ENCODE results near the gene PYGM.

PYGM gene

GRCh38 chr11:64753380-64754123 lies 6.2 kb downstream of the PYGM start:
- no peak for DNase-seq (ENCODE audit: low read depth, low spot score)

DNA sequence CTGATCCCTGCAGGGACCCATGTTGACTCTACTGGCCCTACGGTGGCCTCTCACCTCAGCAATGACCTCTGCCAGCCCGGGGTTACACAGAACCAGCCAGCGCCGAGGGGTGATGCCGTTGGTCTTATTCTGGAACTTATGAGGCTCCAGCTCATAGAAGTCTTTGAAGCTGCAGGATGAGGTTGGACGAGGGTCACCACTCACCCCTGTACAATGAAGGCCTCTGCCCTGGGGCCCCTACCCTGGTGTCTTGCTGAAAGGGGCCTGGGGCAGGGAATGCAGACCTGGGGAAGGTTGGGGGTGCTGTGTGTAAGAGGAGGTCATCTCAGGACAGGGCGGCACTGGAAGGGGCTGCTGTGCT lies 6.8 kb downstream of the PYGM start:
- DNase-seq (ENCODE audit: low read depth, low spot score): no peak

- DNase-seq (ENCODE audit: low read depth, low spot score): no peak
Measured at GRCh38 chr11:64752175-64752970, 7.4 kb downstream of the PYGM start.

DNA sequence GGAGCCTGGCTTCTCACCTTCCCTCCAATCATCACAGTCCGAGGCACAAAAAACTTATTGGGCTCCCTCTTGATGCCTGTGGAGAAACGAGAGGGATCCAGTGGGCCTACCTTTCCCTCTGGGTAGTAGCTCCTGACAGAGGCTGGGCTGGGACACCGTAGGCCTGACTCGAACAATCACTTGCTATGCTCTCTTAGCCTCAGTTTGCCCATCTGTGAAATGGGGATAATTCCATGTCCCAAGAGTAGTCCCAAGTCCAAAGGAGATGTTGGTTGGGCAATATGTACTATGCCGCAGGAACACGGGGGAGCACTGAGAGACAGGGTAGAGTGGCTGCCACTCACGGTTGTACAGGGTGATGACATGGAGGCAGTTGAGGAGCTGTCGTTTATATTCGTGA lies 8.2 kb downstream of the PYGM start:
- no peak for DNase-seq (ENCODE audit: low read depth, low spot score)

DNA sequence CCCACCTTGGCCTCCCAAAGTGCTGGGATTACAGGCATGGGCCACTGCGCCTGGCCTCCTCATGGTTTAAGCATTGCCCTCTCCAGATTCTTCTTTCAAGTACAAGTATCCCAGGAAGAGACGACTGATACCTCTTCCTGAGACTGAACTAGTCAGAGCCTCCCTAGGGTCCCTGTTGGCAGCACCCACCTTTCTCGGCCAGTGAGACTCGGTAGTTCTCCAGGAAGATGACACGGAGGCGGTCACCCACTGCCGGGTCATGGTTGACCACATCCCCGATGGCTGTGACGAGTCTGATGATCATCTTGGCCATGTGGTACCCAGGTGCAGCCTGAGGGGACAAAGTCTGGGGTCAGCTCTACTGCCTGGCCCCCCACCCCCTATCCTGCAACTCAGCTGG lies 8.6 kb downstream of the PYGM start:
- DNase-seq (ENCODE audit: low read depth, low spot score): no peak

- no peak for DNase-seq (ENCODE audit: low read depth, low spot score)
Measured at GRCh38 chr11:64750361-64751054, 9.3 kb downstream of the PYGM start.

- no peak for DNase-seq (ENCODE audit: low read depth, low spot score)
Measured at GRCh38 chr11:64747961-64748665, 11.7 kb downstream of the PYGM start.

- no peak for DNase-seq (ENCODE audit: low read depth, low spot score)
Measured at GRCh38 chr11:64746486-64746885, 13.3 kb downstream of the PYGM start.

DNA sequence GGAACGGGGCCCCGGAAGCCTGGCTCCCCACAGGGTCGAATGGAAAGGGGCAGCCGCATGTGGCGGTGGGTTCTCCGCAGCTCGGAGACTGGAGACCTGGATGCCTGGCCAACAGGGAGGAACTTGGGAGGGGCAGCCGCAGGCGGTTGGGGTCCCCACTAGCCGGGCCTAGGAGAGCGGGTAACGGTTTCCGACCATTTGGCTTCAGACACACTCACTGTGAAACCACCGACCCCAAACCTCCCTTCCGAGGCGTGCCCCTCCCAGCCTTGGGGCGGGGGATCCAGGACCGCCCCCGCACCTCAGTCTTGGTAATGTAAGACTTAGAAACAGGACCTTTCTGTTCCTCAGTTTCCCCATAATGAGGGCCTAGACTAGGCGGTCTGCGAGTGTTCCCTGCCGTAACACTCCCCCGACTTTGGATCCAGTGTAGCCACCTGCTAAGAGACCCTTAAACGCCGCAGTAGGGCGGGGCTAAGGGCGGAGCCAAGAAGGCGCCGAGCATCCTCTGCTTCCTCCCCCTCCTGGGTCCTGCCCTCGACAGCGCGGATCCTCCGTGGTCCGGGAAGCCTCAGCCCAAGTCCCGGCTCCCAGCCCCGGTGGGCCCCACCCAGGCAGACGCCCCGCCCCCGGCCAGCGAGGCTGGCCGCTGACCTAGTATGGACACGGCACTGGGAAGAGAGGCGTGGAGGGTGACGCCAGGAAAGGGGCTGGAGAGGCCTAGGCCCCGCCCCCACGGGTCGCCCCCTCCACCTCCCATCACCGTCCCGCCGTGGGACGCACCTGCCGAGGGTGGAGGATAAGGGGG lies 14.0 kb downstream of the PYGM start:
- DNase-seq (ENCODE audit: low read depth, low spot score): peak; percentile 72

- DNase-seq (ENCODE audit: low read depth, low spot score): no peak
Measured at GRCh38 chr11:64745189-64745520, 14.6 kb downstream of the PYGM start.

DNA sequence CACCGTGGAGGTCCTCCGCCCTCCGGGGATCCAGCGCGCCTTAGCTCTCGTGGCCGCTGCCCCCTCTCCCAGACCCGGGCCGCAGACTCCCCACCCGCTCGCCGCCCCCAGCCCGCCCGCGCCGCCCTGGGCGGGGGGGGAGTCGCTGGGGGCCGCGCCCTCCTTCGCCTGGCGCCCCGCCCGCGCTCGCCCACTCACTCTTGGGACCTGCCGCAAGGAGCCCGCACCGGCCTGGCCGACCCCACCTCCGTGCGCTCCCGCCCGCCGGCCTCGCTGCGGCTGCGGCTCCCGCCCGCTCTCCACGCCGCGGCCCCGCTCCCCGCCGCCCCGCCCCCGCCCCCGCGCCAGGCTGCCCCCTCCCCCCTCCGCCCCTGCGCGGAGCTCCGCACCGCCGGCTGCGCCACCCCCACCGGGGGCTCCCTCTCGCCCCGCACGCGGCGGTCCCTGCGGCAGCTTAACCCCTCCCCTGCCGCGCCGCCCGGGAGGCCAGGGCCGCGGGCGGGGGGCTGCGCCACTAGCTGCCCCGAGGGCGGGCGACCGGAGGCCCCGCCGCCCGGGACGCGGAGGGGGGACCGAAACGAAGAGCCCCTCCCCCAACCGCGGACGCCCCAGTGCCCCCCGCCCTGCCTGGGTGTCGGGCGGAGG lies 15.1 kb downstream of the PYGM start:
- no peak for DNase-seq (ENCODE audit: low read depth, low spot score)

DNA sequence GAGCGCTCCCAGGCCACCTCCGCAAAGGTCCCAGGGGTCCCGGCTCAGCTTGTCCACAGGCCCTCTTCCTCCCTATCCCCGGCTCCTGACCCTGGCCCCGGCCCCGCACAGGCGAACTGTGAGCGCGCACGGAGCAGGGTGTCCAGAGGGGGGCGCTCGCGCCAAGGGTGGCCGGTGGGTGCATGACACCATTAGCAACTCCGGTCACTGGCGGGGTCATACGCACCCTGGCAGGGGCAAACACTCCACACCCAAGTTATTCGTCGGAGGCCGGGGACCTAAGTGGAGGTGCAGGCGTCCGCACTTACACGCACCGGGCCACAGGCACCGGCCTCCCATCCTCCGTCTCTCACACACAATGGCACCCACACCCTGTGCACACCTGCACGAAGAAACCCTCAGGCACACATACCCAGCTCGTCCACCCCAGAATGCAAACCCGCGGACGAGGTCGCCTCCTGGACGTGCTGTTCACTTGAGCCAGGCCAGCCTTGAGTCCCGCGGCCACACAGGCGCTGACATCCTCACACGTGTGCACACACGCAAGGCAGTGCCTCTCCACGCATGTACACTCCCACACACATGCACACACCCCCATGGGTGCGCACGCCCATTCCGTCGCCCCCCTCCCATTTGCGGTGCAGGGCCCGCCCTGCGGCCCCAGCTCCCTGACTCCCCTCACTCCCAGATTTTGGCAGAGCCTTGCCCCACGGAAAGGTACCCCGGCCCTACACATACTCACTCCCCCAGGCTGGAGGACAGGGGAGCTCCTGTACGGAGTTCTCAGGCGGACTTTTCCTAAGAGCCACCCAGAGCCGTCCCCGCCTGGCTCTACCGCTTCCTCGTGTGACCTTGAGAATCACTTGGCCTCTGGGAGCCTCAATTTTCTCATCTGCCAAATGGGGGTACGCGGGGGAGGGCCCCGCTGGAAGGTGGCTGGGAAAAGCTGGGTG lies 15.9 kb downstream of the PYGM start, which contains the start of gene RASGRP2:
RASGRP2 (minus strand) TSS at position 552 of the 953 bp plus-strand sequence. CDS start 1,276 bp downstream, outside the sequence.
- peak; percentile 77 for DNase-seq (ENCODE audit: low read depth, low spot score)

DNA sequence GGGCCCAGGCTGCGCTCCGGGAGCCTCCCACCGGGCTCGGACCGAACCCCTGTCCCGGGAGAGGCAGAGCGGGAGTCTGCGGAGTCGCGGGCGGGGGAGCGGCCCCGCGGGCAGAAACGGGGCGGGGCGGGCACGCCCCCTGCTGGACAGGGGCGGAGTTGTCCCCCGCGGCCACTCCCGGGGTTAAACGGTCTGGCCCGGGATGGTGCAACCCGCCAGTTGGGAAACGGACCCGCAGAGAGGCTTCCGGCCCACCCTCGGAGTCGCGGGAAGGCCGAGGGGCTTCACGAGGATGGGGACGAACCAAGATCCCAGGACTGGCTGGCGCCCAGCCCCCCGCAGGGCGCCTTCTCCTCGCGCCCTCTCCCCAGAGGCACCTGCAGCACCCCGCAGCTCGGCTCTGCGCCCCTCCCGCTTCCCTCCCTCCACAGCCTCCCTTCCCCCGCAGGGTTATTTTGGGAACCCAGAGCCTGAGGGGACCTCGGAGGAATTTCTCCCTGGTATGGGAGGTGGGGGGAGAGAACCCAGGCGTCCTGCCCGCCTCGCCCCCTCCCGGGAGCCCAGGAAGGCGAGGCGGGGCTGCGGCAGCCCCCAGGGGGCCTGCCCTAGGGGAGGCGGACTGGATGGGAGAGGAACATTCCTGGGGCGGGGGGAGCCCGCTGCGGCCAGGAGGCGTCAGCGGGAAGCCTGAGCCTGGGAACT lies 16.7 kb downstream of the PYGM start:
- peak; percentile 57 for DNase-seq (ENCODE audit: low read depth, low spot score)

DNA sequence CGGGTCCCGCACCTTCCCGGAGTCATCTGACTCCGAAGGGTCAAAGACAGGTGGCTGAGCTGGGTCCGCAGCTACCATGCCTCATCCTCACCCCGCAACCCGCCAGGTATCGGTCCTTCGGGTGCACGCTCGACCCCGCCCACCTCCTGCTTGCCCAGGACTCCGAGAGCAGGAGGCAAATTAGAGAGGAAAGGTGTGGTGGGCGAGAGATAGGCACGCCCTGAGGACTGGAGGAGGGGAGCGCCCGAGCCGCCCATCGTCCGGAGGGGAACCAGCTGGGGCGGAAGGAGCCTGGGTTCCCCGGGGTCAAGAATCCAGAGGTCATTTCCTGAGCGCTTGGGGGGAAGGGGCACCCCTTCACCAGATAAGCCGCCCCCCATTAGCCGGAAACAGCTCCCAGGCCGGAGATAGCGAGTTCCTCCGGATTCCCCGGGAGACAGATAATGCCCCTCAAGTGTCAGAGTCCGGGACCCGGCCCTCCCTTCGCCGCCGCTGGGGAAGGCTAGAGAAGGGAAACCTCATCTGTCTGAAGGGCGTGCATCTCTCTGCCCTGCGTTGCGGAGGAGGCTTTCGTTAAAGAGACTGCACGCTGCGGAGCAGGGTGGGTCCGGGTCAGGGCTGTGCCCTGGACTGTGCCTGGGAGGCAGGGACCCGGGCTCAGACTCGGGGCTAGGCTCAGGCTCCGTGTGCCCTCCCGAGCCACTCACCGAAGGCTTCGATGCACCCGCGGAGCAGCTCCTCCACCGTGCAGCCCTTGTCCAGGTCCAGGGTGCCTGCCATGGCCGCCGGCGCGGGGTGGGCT lies 17.5 kb downstream of the PYGM start:
- peak; percentile 39 for DNase-seq (ENCODE audit: low read depth, low spot score)

DNA sequence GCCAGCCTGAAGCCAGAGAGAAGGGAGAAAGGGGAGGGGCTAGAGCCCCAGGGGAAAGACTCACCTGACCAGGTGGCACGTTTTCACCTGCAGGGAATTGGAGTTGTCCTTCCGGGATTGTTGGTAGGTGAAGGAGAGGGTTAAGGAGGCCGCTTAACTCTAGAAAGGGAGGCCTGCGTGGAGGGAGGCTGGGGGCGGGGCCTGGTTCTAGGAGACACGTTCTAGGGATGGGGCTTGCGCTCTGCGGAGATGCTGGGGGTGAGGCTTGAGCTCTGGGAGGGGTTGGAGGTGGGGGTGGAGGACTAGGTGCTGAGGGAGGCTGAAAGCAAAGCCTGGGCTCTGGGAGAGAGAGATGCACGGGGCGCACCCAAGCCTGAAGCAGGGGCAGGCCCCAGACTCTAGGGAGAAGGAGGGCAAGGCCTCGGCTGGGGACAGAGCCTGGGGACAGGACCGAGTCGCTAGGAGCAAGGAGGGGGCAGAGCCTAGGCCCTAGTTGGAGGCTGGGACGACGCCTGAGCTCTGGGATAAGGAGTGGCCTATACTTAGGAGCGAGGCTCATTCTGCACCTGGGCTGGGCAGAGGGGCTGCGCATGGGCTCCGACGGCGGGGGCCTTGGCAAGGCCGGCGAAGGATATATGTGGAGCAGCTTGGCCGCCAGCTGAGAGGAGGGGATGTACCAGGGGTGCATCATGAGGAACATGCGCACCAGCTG lies 18.2 kb downstream of the PYGM start:
- DNase-seq (ENCODE audit: low read depth, low spot score): no peak

GRCh38 chr11:64739871-64740270 lies 19.9 kb downstream of the PYGM start:
- no peak for DNase-seq (ENCODE audit: low read depth, low spot score)

- DNase-seq (ENCODE audit: low read depth, low spot score): no peak
Measured at GRCh38 chr11:64736654-64737053, 23.1 kb downstream of the PYGM start.
